ENCODE data around the gene TBC1D23. TPM values are rescaled to one million over a fixed set of nuclear protein-coding genes. Genes with fewer than 3 reads are reported as not detected.

The TBC1D23 gene
- total and polyA plus RNA-seq, 9 of the 15 experiments (the other 6 are each of a cell fraction or from before 2014, with no cell fraction given) = 23.4 to 85.8 (median 43.7) TPM

DNA sequence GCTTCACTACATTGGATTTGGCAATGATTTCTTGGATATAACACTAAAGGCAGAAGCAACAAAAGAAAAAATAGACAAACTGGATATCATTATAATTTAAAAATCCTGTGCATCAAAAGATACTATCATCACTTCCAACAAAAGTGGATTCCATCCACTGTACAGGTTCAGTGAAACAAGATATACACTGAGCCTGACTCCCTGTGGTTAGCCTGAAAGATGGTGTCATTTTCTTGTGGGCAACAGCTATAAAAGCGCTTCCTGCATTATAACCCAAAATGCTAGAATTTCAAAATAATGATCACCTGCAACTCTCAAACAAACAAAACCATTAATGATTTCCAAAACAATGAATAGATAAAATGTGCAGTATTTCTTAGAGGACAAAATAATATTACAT lies 39.6 kb upstream of the TBC1D23 start (continued):
- TF ChIP-seq ARID2 (IDR thresholded peaks at IDR 0.05) = no peak
- no peak for TF ChIP-seq HNRNPH1 (optimal IDR thresholded peaks at IDR 0.05; ENCODE audit: low read depth, low read length)
- TF ChIP-seq IFI16 (CRISPR knock-in tag; IDR thresholded peaks at IDR 0.05) = no peak
- no peak for TF ChIP-seq EP300 (IDR thresholded peaks at IDR 0.05; ENCODE audit: low read length)
- no peak for TF ChIP-seq FOXK2 (conservative IDR thresholded peaks at IDR 0.05 in 1 of 2, IDR thresholded peaks at IDR 0.05 in 1 of 2; ENCODE audit: low read depth in 2 of 2)
- no peak for TF ChIP-seq HOXB6 (CRISPR knock-in tag; IDR thresholded peaks at IDR 0.05; ENCODE audit: borderline replicate concordance)
- no peak for TF ChIP-seq RBM34 (IDR thresholded peaks at IDR 0.05; ENCODE audit: borderline replicate concordance, insufficient read depth, low read length)
- TF ChIP-seq KDM4B (IDR thresholded peaks at IDR 0.05; ENCODE audit: borderline replicate concordance in 2 of 2, low read depth in 1 of 2) = no peak
- TF ChIP-seq, protein P1, sequence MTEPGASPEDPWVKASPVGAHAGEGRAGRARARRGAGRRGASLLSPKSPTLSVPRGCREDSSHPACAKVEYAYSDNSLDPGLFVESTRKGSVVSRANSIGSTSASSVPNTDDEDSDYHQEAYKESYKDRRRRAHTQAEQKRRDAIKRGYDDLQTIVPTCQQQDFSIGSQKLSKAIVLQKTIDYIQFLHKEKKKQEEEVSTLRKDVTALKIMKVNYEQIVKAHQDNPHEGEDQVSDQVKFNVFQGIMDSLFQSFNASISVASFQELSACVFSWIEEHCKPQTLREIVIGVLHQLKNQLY (CRISPR knock-in tag; conservative IDR thresholded peaks at IDR 0.05) = no peak

DNA sequence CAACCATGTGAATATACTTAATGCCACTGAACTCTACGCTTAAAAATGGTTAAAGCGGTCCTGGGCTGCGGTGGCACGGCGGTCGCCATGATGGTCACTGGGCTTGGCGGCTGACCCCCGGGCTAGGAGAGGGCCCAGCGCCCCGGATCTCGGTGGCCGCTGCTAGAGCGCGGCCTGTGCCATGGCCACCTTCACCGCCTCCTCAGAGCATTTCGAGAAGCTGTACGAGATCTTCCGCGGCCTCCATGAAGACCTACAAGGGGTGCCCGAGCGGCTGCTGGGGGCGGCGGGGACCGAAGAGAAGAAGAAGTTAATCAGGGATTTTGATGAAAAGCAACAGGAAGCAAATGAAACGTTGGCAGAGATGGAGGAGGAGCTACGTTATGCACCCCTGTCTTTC lies 35.6 kb upstream of the TBC1D23 start:
- ChIA-PET POLR2A (interaction anchor here (0.6 kb wide), 1 partner anchor 31 kb away, joined by 3 read pairs; no protein-coding TSS in a partner anchor), CTCF (ENCODE audit: low intra/inter-chr PET ratio) (no interaction called here)
- no peaks in the 10 kb centered on the region for H3K9me1 ChIP-seq (ENCODE audit: control insufficient read depth, insufficient read depth, low read length)
- no peak overlapping the region for H3K27ac ChIP-seq (ENCODE audit: extremely low read depth, low read depth, low read length)
- no peak for FAIRE-seq
- 0 out of 2 replicates have a peak, but pooled peaks cover 1% of the 10 kb centered on the region for H3K9me3 ChIP-seq (replicated peaks; ENCODE audit: control insufficient read depth, insufficient read depth, low read depth, low read length)
- BruUV-seq (replicated peaks) = no TSS peak
- DNase-seq (ENCODE audit: extremely low read depth in 1 of 4, low spot score in 3 of 4) = no peak
- H2AFZ ChIP-seq (ENCODE audit: low read depth, low read length) = no peak overlapping the region
- no peak overlapping the region for H3K4me3 ChIP-seq
- H4K20me1 ChIP-seq (replicated peaks; ENCODE audit: control insufficient read depth, insufficient read depth, low read length) = no peaks in the 10 kb centered on the region
- H3K36me3 ChIP-seq (ENCODE audit: control insufficient read depth, insufficient read depth, low read length) = no peaks in the 10 kb centered on the region
- H3K9ac ChIP-seq (ENCODE audit: insufficient read depth in 1 of 2, low read depth in 2 of 2, low read length in 2 of 2) = no peak overlapping the region
- H3K4me1 ChIP-seq (replicated peaks in 1 of 2; ENCODE audit: control insufficient read depth in 2 of 2, insufficient read depth in 2 of 2, low read length in 2 of 2) = peaks cover 4 to 11% of the 10 kb centered on the region in 2 experiments; a peak in 3 of 5 replicates
- ATAC-seq = no peak
- no peak overlapping the region for H3K4me2 ChIP-seq (ENCODE audit: insufficient read depth, low read length)
- intact Hi-C loops (cut with micrococcal nuclease) (no loop called here), in situ Hi-C loops (cut with MboI) (no loop called here)
- no peaks in the 10 kb centered on the region for H3K79me2 ChIP-seq (ENCODE audit: control insufficient read depth, insufficient read depth, low read length)
- WGBS (ENCODE audit: insufficient coverage, low coverage, missing lambda C conversion rate) = 68% methylated on average over 5 of the region's 26 CpGs
- H3K27me3 ChIP-seq (ENCODE audit: control insufficient read depth in 2 of 2, insufficient read depth in 2 of 2, low read length in 2 of 2) = no peaks in the 10 kb centered on the region
- TF ChIP-seq CHD1 (IDR thresholded peaks at IDR 0.05; ENCODE audit: low read length) (no peak), EHMT2 (IDR thresholded peaks at IDR 0.05) (no peak), IFI16 (CRISPR knock-in tag; IDR thresholded peaks at IDR 0.05) (no peak), ETV6 (IDR thresholded peaks at IDR 0.05; ENCODE audit: borderline replicate concordance in 1 of 2, low read depth in 2 of 2, low read length in 1 of 2) (no peak), ETV6 (CRISPR knock-in tag; IDR thresholded peaks at IDR 0.05; ENCODE audit: borderline replicate concordance) (no peak), HDAC6 (IDR thresholded peaks at IDR 0.05; ENCODE audit: low read depth, low read length) (no peak)

Data from K562 (cell line).